BLaER1 treated with 17β-estradiol and CSF1 and Interleukin-3, amounts not matched to agents 10 nM and 100 nM (cell line): ENCODE data around the gene THY1.
"Not testable (repeated sequence)": the region's sequence is repeated elsewhere in the genome, so short reads cannot be mapped to it uniquely, and the experiment has no call there.

Source experiments
- H3K27ac ChIP-seq, 11 experiments: shearing (Covaris generic); formaldehyde crosslinking; 2 replicates each; pipeline ENCODE4 v1.8.1; 2022
- H3K27me3 ChIP-seq, 11 experiments: shearing (Covaris generic); formaldehyde crosslinking; 2 replicates each; pipeline ENCODE4 v1.8.1; 2022
- H3K36me3 ChIP-seq, 11 experiments: shearing (Covaris generic); formaldehyde crosslinking; 2 replicates each; pipeline ENCODE4 v1.8.1; 2022
- H3K4me1 ChIP-seq, 10 experiments: shearing (Covaris generic); formaldehyde crosslinking; 2 replicates each; pipeline ENCODE4 v1.8.1; 2022
- H3K4me2 ChIP-seq, 11 experiments: shearing (Covaris generic); formaldehyde crosslinking; 2 replicates each; pipeline ENCODE4 v1.8.1; 2022
- H3K4me3 ChIP-seq, 10 experiments: shearing (Covaris generic); formaldehyde crosslinking; 2 replicates each; pipeline ENCODE4 v1.8.1; 2022
- H3K9ac ChIP-seq, 11 experiments: shearing (Covaris generic); formaldehyde crosslinking; 2 replicates each; pipeline ENCODE4 v1.8.1; 2022
- H3K9me3 ChIP-seq, 11 experiments: shearing (Covaris generic); formaldehyde crosslinking; replicated peaks in 1 of 11; 2 replicates each; pipeline ENCODE4 v1.8.1; 2022
- H4K20me1 ChIP-seq, 11 experiments: shearing (Covaris generic); formaldehyde crosslinking; 2 replicates each; pipeline ENCODE4 v1.8.1; 2022
- Cebpa-rat ChIP-seq, 11 experiments: shearing (Covaris generic); IDR thresholded peaks; 2 replicates each; pipeline ENCODE4 v1.8.1; 2022

Gene THY1

GRCh38 chr11:119460582-119460981 lies 37.6 kb upstream of the THY1 start:
- Histone ChIP-seq H3K9ac (peak overlapping the region in 1 of 11 experiments; percentile 33; a peak in 1 of 22 replicates), H3K4me2 (peak overlapping the region; percentile 30 to 75 (median 60); a peak in 21 of 22 replicates), H4K20me1 (0 out of 22 replicates have a peak, but pooled peaks cover 0 to 4% (median 0%) of the 10 kb centered on the region in 11 experiments), H3K9me3 (peaks cover under 1 to 17% (median 12%) of the 10 kb centered on the region in 11 experiments; a peak in 17 of 22 replicates), H3K36me3 (no peaks in the 10 kb centered on the region), H3K4me3 (no peak overlapping the region), H3K27ac (0 out of 22 replicates have a peak overlapping the region, but pooled peaks of 1 of the 11 experiments have one; percentile 13), H3K27me3 (no peaks in the 10 kb centered on the region), H3K4me1 (peaks cover 16 to 30% (median 24%) of the 10 kb centered on the region in 10 experiments)
- no peak for TF ChIP-seq Cebpa-rat (IDR thresholded peaks at IDR 0.05)

GRCh38 chr11:119460097-119460496 lies 37.1 kb upstream of the THY1 start:
- Histone ChIP-seq H4K20me1 (0 out of 22 replicates have a peak, but pooled peaks cover 0 to 4% (median 0%) of the 10 kb centered on the region in 11 experiments), H3K9ac (peak overlapping the region in 1 of 11 experiments; percentile 33; a peak in 1 of 22 replicates), H3K9me3 (peaks cover 0 to 13% (median 8%) of the 10 kb centered on the region in 11 experiments; a peak in 15 of 22 replicates), H3K27me3 (no peaks in the 10 kb centered on the region), H3K4me2 (peak overlapping the region; percentile 30 to 75 (median 60); a peak in 20 of 22 replicates), H3K36me3 (no peaks in the 10 kb centered on the region), H3K4me1 (peaks cover 16 to 30% (median 24%) of the 10 kb centered on the region in 10 experiments), H3K27ac (peak overlapping the region in 1 of 11 experiments; percentile 13; a peak in 1 of 22 replicates), H3K4me3 (no peak overlapping the region)
- TF ChIP-seq Cebpa-rat (IDR thresholded peaks at IDR 0.05) = no peak

GRCh38 chr11:119459293-119459976 lies 36.5 kb upstream of the THY1 start:
- H3K4me2 ChIP-seq = peak overlapping the region in 9 of 11 experiments; percentile 55 to 75 (median 60); a peak in 13 of 22 replicates
- no peak for TF ChIP-seq Cebpa-rat (IDR thresholded peaks at IDR 0.05)
- no peaks in the 10 kb centered on the region for H3K27me3 ChIP-seq
- no peak overlapping the region for H3K4me3 ChIP-seq
- no peak overlapping the region for H3K27ac ChIP-seq
- H3K9ac ChIP-seq = no peak overlapping the region
- H4K20me1 ChIP-seq = 0 out of 22 replicates have a peak, but pooled peaks cover 0 to 4% (median 0%) of the 10 kb centered on the region in 11 experiments
- peaks cover 0 to 7% (median 2%) of the 10 kb centered on the region in 11 experiments; a peak in 11 of 22 replicates for H3K9me3 ChIP-seq
- H3K36me3 ChIP-seq = no peaks in the 10 kb centered on the region
- peaks cover 16 to 30% (median 24%) of the 10 kb centered on the region in 10 experiments for H3K4me1 ChIP-seq

GRCh38 chr11:119455708-119456107 lies 32.7 kb upstream of the THY1 start:
- peaks cover 7 to 23% (median 18%) of the 10 kb centered on the region in 10 experiments for H3K4me1 ChIP-seq
- H3K9ac ChIP-seq, H4K20me1 ChIP-seq, H3K36me3 ChIP-seq, H3K9me3 ChIP-seq, H3K4me2 ChIP-seq, H3K27ac ChIP-seq, H3K27me3 ChIP-seq, H3K4me3 ChIP-seq: not testable (repeated sequence)

GRCh38 chr11:119455241-119455640 lies 32.3 kb upstream of the THY1 start:
- H3K27me3 ChIP-seq, H4K20me1 ChIP-seq, H3K4me2 ChIP-seq, H3K36me3 ChIP-seq, H3K4me3 ChIP-seq, H3K27ac ChIP-seq, H3K9ac ChIP-seq, H3K9me3 ChIP-seq: not testable (repeated sequence)
- H3K4me1 ChIP-seq = peaks cover 3 to 18% (median 13%) of the 10 kb centered on the region in 10 experiments

GRCh38 chr11:119453881-119454280 lies 30.9 kb upstream of the THY1 start:
- no peak for TF ChIP-seq Cebpa-rat (IDR thresholded peaks at IDR 0.05)
- H3K36me3 ChIP-seq = no peaks in the 10 kb centered on the region
- no peaks in the 10 kb centered on the region for H3K9me3 ChIP-seq
- no peaks in the 10 kb centered on the region for H4K20me1 ChIP-seq
- no peaks in the 10 kb centered on the region for H3K27me3 ChIP-seq
- H3K9ac ChIP-seq = no peak overlapping the region
- H3K4me3 ChIP-seq = no peak overlapping the region
- peaks cover 0 to 10% (median 4%) of the 10 kb centered on the region in 10 experiments; a peak in 6 of 20 replicates for H3K4me1 ChIP-seq
- H3K4me2 ChIP-seq = no peak overlapping the region
- no peak overlapping the region for H3K27ac ChIP-seq

GRCh38 chr11:119450590-119451326 lies 27.8 kb upstream of the THY1 start:
- Histone ChIP-seq H3K9ac (no peak overlapping the region), H3K36me3 (no peaks in the 10 kb centered on the region), H3K27ac (no peak overlapping the region), H3K4me2 (no peak overlapping the region), H3K4me3 (no peak overlapping the region), H4K20me1 (no peaks in the 10 kb centered on the region), H3K9me3 (no peaks in the 10 kb centered on the region), H3K27me3 (no peaks in the 10 kb centered on the region), H3K4me1 (peaks cover 11 to 31% (median 16%) of the 10 kb centered on the region in 10 experiments)
- no peak for TF ChIP-seq Cebpa-rat (IDR thresholded peaks at IDR 0.05)

GRCh38 chr11:119449498-119449897 lies 26.5 kb upstream of the THY1 start:
- Histone ChIP-seq H3K4me3 (no peak overlapping the region), H4K20me1 (no peaks in the 10 kb centered on the region), H3K4me2 (no peak overlapping the region), H3K27ac (no peak overlapping the region), H3K4me1 (peaks cover 11 to 31% (median 16%) of the 10 kb centered on the region in 10 experiments), H3K9me3 (no peaks in the 10 kb centered on the region), H3K27me3 (no peaks in the 10 kb centered on the region), H3K36me3 (no peaks in the 10 kb centered on the region), H3K9ac (no peak overlapping the region)
- TF ChIP-seq Cebpa-rat (IDR thresholded peaks at IDR 0.05) = no peak

- H3K4me3 ChIP-seq = no peak overlapping the region
- no peak for TF ChIP-seq Cebpa-rat (IDR thresholded peaks at IDR 0.05)
- H3K4me2 ChIP-seq = peak overlapping the region in 10 of 11 experiments; percentile 51 to 80 (median 71); a peak in 15 of 22 replicates
- H3K9ac ChIP-seq = no peak overlapping the region
- no peaks in the 10 kb centered on the region for H3K9me3 ChIP-seq
- no peaks in the 10 kb centered on the region for H4K20me1 ChIP-seq
- H3K4me1 ChIP-seq = peaks cover 11 to 31% (median 16%) of the 10 kb centered on the region in 10 experiments
- no peak overlapping the region for H3K27ac ChIP-seq
- H3K36me3 ChIP-seq = no peaks in the 10 kb centered on the region
- no peaks in the 10 kb centered on the region for H3K27me3 ChIP-seq
These were observed 25.4 kb upstream of the THY1 start for GRCh38 chr11:119448380-119448779.
